ENCODE results near the gene GNG7. TPM values are rescaled to one million over a fixed set of nuclear protein-coding genes. Genes with fewer than 3 reads are reported as not detected.

Gene GNG7
- total and polyA plus RNA-seq, 3 donors from 2014 or later, result 16.9 to 38.7 (median 25.3) TPM

DNA sequence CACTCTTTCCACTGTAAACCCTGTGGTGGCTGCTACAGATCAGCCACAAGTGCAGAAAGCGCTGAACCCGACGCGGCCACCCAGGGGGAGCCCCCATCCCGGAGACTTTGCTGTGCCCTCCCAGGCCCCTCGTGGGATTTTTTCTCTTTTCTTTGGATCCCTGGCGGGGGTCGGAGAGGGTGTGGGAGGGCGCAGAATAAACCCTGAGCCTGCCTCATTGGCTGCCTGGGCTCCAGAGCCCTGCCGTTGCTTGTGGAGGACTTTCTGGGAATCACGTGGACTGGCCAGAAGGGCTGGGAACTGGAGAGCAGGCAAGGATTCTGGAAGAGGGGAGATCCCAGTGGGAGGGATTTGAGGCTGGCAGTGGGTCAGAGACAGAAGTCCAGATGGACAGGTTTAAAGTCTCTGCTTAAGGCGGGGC is 201.6 kb downstream of the GNG7 start:
- no peak overlapping the region for H3K4me3 ChIP-seq
- H3K36me3 ChIP-seq (ENCODE audit: low read depth, missing control alignments), result no peaks in the 10 kb centered on the region
- intact Hi-C loops (cut with DNase I; ENCODE audit: low total_unique reads), result no loop called here
- no peak for TF ChIP-seq POLR2A (IDR thresholded peaks at IDR 0.05)
- TF ChIP-seq, protein P1, sequence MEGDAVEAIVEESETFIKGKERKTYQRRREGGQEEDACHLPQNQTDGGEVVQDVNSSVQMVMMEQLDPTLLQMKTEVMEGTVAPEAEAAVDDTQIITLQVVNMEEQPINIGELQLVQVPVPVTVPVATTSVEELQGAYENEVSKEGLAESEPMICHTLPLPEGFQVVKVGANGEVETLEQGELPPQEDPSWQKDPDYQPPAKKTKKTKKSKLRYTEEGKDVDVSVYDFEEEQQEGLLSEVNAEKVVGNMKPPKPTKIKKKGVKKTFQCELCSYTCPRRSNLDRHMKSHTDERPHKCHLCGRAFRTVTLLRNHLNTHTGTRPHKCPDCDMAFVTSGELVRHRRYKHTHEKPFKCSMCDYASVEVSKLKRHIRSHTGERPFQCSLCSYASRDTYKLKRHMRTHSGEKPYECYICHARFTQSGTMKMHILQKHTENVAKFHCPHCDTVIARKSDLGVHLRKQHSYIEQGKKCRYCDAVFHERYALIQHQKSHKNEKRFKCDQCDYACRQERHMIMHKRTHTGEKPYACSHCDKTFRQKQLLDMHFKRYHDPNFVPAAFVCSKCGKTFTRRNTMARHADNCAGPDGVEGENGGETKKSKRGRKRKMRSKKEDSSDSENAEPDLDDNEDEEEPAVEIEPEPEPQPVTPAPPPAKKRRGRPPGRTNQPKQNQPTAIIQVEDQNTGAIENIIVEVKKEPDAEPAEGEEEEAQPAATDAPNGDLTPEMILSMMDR (IDR thresholded peaks at IDR 0.05), result no peak
- no peaks in the 10 kb centered on the region for H3K9me3 ChIP-seq
- H3K27ac ChIP-seq, result no peak overlapping the region
- H3K27me3 ChIP-seq, result no peaks in the 10 kb centered on the region
- no peak for DNase-seq
- 62 to 72% methylated on average over 12 of the region's 12 CpGs for WGBS, 2 donors
- H3K4me1 ChIP-seq, result peaks cover 9% of the 10 kb centered on the region

DNA sequence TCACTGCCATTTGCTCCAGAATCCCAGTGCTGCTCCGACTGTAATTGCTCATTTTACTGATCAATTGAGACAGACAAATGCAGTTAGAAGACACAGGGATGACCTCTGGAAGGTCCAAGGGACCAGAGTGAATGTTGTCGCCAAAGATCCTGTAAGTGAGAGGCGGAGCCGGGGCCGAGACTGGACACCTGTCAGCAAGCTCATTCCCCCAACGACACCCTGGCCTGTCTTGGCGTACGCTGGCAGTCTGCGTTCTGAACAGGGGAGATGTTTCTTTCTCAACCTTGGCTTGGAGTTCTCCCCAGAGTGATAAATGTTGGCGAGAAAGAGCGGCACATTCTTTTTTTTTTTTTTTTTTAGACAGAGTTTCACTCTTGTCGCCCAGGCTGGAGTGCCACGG is 202.3 kb downstream of the GNG7 start:
- H3K4me1 ChIP-seq, result peaks cover 16% of the 10 kb centered on the region
- no peak for TF ChIP-seq POLR2A (IDR thresholded peaks at IDR 0.05)
- TF ChIP-seq, protein P1 (IDR thresholded peaks at IDR 0.05), result no peak
- no peak overlapping the region for H3K27ac ChIP-seq
- no peak overlapping the region for H3K4me3 ChIP-seq
- intact Hi-C loops (cut with DNase I; ENCODE audit: low total_unique reads), result no loop called here
- no peak for DNase-seq
- no peaks in the 10 kb centered on the region for H3K27me3 ChIP-seq
- no peaks in the 10 kb centered on the region for H3K9me3 ChIP-seq
- 61 to 77% methylated on average over 13 of the region's 13 CpGs for WGBS, 2 donors
- no peaks in the 10 kb centered on the region for H3K36me3 ChIP-seq (ENCODE audit: low read depth, missing control alignments)

DNA sequence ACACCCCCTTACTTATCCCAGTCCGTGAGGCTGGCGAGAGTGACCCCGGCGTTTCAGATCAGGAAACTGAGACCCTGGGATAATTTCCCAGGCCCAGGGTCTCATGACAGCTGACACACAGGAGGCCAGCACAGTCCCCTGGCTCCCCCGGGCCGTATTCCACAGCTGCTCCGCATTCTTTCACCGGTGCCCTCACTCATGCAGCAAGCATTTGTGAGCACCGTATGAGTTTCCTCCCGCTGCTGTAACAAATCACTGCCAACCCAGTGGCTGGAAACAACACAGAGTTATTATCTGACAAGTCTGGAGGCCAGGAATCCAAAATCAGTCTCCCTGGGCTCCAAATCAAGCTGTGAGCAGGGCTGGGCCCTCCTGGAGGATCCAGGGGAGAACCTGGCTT is 205.3 kb downstream of the GNG7 start:
- WGBS, 2 donors, result 88 to 89% methylated on average over 9 to 10 of the region's 10 CpGs
- H3K27ac ChIP-seq, result no peak overlapping the region

DNA sequence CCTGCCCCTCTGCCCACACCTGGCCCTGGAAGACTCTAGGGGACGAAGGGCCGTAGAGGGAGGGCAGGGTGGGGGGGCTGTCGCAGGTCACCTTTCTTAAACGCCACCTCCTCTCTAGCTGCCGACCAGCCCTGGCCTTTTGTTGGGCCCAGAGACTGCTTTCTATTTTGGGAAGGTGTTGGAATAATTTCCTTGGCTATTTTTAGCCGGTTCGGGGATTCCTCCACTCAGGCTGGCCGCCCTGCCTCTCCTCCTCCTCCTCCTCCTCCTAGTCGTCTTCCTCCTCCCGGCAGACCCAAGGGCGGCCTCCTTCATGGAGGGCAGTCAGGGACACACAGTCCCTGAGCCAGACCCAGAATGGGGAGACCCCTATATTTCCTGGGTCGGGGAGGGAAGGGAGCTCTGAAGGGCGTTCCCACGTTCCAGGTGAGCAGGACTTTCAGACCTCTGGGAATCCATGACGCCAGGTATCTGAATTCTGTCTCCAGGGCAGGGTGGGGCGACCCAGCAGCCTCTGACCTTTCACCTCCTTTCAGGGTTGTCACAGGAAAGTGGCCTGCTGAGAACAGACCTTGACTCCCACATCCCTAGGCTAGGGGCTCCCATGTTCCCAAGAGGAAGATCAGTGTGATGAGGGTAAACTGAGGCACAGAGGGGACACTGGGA is 206.7 kb downstream of the GNG7 start:
- Histone ChIP-seq H3K9me3 (no peaks in the 10 kb centered on the region), H3K27ac (peak overlapping the region; percentile 90 to 92), H3K4me1 (peaks cover 25% of the 10 kb centered on the region), H3K4me3 (peak overlapping the region; percentile 55 to 66), H3K36me3 (ENCODE audit: low read depth, missing control alignments) (no peaks in the 10 kb centered on the region), H3K27me3 (no peaks in the 10 kb centered on the region)
- peak; percentile 73 for DNase-seq
- TF ChIP-seq POLR2A (IDR thresholded peaks at IDR 0.05), result no peak
- TF ChIP-seq, protein P1 (IDR thresholded peaks at IDR 0.05), result no peak
- intact Hi-C loops (cut with DNase I; ENCODE audit: low total_unique reads), result no loop called here
- 15 to 22% methylated on average over 6 to 16 of the region's 16 CpGs for WGBS, 2 donors

More for the DNA sequence above, 205.3 kb downstream of the GNG7 start:
- Histone ChIP-seq H3K9me3 (no peaks in the 10 kb centered on the region), H3K27me3 (no peaks in the 10 kb centered on the region), H3K4me3 (no peak overlapping the region), H3K4me1 (peaks cover 26% of the 10 kb centered on the region), H3K36me3 (ENCODE audit: low read depth, missing control alignments) (no peaks in the 10 kb centered on the region)
- TF ChIP-seq POLR2A (IDR thresholded peaks at IDR 0.05), result no peak
- TF ChIP-seq, protein P1 (IDR thresholded peaks at IDR 0.05), result no peak
- DNase-seq, result no peak
- intact Hi-C loops (cut with DNase I; ENCODE audit: low total_unique reads), result no loop called here

DNA sequence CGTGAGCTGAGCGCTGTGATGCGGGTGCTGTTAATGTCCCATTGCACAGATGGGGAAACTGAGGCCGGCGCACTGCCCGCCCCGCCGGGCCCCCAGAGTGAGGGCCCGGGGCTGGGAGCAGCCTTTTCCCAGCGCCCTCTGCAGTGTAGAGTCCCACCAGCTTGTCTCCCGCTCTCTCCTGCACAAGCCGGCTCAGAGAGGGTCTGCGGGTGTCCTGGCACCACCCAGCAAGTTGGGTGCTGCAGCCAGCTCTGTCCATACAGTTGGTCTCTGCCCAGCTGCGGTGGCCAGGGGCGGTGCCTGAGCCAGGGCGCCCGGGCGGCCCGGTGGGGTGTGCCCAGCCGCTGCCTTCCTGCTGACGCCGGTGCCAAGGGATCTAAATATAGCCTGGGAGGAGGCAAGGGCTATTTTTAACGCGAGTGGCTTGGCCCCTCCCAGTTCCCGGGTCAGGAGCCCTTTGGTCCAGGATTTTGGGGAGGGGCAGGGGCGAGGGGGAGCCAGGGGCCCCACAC is 207.3 kb downstream of the GNG7 start:
- no peaks in the 10 kb centered on the region for H3K27me3 ChIP-seq
- peak; percentile 93 for DNase-seq
- TF ChIP-seq, protein P1 (IDR thresholded peaks at IDR 0.05), result no peak
- no peak for TF ChIP-seq POLR2A (IDR thresholded peaks at IDR 0.05)
- 1% methylated on average over 10 to 15 of the region's 26 CpGs for WGBS, 2 donors
- H3K4me3 ChIP-seq, result peak overlapping the region; percentile 55 to 66
- intact Hi-C loops (cut with DNase I; ENCODE audit: low total_unique reads), result no loop called here
- peak overlapping the region; percentile 90 to 92 for H3K27ac ChIP-seq
- H3K4me1 ChIP-seq, result peaks cover 21% of the 10 kb centered on the region
- H3K9me3 ChIP-seq, result no peaks in the 10 kb centered on the region
- no peaks in the 10 kb centered on the region for H3K36me3 ChIP-seq (ENCODE audit: low read depth, missing control alignments)

All from testis (tissue), 3 donors.